Tibial nerve (tissue), 3 donors: Measurements from ENCODE around the gene NQO1.

Experiments
- CTCF ChIP-seq, 5 experiments: fragments of 200-600 bp in 3 of 5; fragments of 450-650 bp in 2 of 5; sonication (generic) in 3 of 5; IDR thresholded peaks; one replicate each; pipeline ENCODE4 v1.5.1; 2016 to 2019; ENCODE audit warnings: antibody characterized with exemption in 5 of 5, mild to moderate bottlenecking in 3 of 5, moderate library complexity in 2 of 5
- POLR2A ChIP-seq, 2 donors: fragments of 450-650 bp; IDR thresholded peaks; one replicate each; pipeline ENCODE4 v1.6.1; 2017; ENCODE audit warnings: antibody characterized with exemption in 2 of 2, mild to moderate bottlenecking in 2 of 2, moderate library complexity in 2 of 2

- TF ChIP-seq CTCF (IDR thresholded peaks at IDR 0.05) (no peak), POLR2A (IDR thresholded peaks at IDR 0.05) (no peak)
Measured at GRCh38 chr16:69663846-69664245, 62.5 kb downstream of the NQO1 start.
